ENCODE measurements around the gene SORT1. TPM values are rescaled to one million over a fixed set of nuclear protein-coding genes. Genes with fewer than 3 reads are reported as not detected.

Gene SORT1
- total and polyA plus RNA-seq, 10 donors, result 2.0 to 63.9 (median 35.0) TPM

- TF ChIP-seq POLR2AphosphoS5 (IDR thresholded peaks at IDR 0.05), result no peak
- no peak for TF ChIP-seq POLR2A (IDR thresholded peaks at IDR 0.05)
- no peak for TF ChIP-seq CTCF (IDR thresholded peaks at IDR 0.05 in 8 of 11, conservative IDR thresholded peaks at IDR 0.05 in 3 of 11)
- WGBS, 5 donors, result 60 to 73% (median 64%) methylated on average over 22 to 28 of the region's 28 CpGs
- Histone ChIP-seq H3K27ac (peak overlapping the region in 6 of 8 donors; percentile 12 to 95 (median 90)), H3K4me3 (peak overlapping the region in 4 of 8 donors; percentile 66 to 91 (median 72)), H3K27me3 (replicated peaks in 1 of 7) (no peaks in the 10 kb centered on the region), H3K4me1 (peaks cover 0 to 49% (median 32%) of the 10 kb centered on the region in 6 donors), H3K36me3 (peaks cover 0 to 10% (median 0%) of the 10 kb centered on the region in 6 donors), H3K9me3 (no peaks in the 10 kb centered on the region)
- DNase-seq, result no peak
- intact Hi-C loops (cut with DNase I; ENCODE audit: low total_unique reads), result no loop called here
Observed at GRCh38 chr1:109281680-109282496, 115.8 kb downstream of the SORT1 start.

GRCh38 chr1:109280862-109281261, 116.9 kb downstream of the SORT1 start:
- Histone ChIP-seq H3K9me3 (no peaks in the 10 kb centered on the region), H3K27ac (peak overlapping the region in 1 of 8 donors; percentile 95), H3K4me3 (no peak overlapping the region), H3K36me3 (peaks cover 0 to 10% (median 0%) of the 10 kb centered on the region in 6 donors), H3K27me3 (replicated peaks in 1 of 7) (no peaks in the 10 kb centered on the region), H3K4me1 (peaks cover 0 to 49% (median 32%) of the 10 kb centered on the region in 6 donors)
- DNase-seq, result no peak
- TF ChIP-seq POLR2A (IDR thresholded peaks at IDR 0.05) (no peak), POLR2AphosphoS5 (IDR thresholded peaks at IDR 0.05) (no peak)
- WGBS, 5 donors, result 91 to 99% (median 94%) methylated on average over 11 to 12 of the region's 12 CpGs
- intact Hi-C loops (cut with DNase I; ENCODE audit: low total_unique reads), result no loop called here

- H3K4me1 ChIP-seq, result peaks cover 0 to 60% (median 32%) of the 10 kb centered on the region in 6 donors
Observed at GRCh38 chr1:109279615-109280278, 118.0 kb downstream of the SORT1 start.

More at GRCh38 chr1:109279615-109280278, 118.0 kb downstream of the SORT1 start:
- Histone ChIP-seq H3K27ac (no peak overlapping the region), H3K9me3 (no peaks in the 10 kb centered on the region), H3K27me3 (replicated peaks in 1 of 7) (peaks cover 0 to 6% (median 0%) of the 10 kb centered on the region in 7 donors), H3K36me3 (peaks cover 0 to 10% (median 0%) of the 10 kb centered on the region in 6 donors), H3K4me3 (no peak overlapping the region)
- intact Hi-C loops (cut with DNase I; ENCODE audit: low total_unique reads), result loop anchor here (5.0 kb wide), 1 partner anchor 118 kb away; the partner anchor contains the start of gene SORT1
- WGBS, 5 donors, result 88 to 93% (median 91%) methylated on average over 5 of the region's 5 CpGs
- no peak for TF ChIP-seq POLR2AphosphoS5 (IDR thresholded peaks at IDR 0.05)
- TF ChIP-seq CTCF (IDR thresholded peaks at IDR 0.05 in 8 of 11, conservative IDR thresholded peaks at IDR 0.05 in 3 of 11), result no peak
- TF ChIP-seq POLR2A (IDR thresholded peaks at IDR 0.05), result no peak
- DNase-seq, result no peak
